ENCODE results near the gene MCAT.
"Not testable (repeated sequence)": the region's sequence is repeated elsewhere in the genome, so short reads cannot be mapped to it uniquely, and the experiment has no call there.

GRCh38 chr22:43145371-43145770 is 2.2 kb upstream of the MCAT start:
- not testable (repeated sequence) for TF ChIP-seq CTCF (IDR thresholded peaks at IDR 0.05 in 8 of 11, conservative IDR thresholded peaks at IDR 0.05 in 3 of 11); POLR2A (IDR thresholded peaks at IDR 0.05); POLR2AphosphoS5 (IDR thresholded peaks at IDR 0.05)
